K562 (cell line): Measurements from ENCODE around the gene GCH1.

Experiments
- HNRNPUL1 ChIP-seq: fragments of 200-400 bp; formaldehyde crosslinking; IDR thresholded peaks from 2 replicates; pipeline ENCODE4 v1.6.1; 2017; ENCODE audit warnings: low read length
- JUNB ChIP-seq: fragments of 450-650 bp; formaldehyde crosslinking; conservative IDR thresholded peaks from 2 replicates; pipeline ENCODE4 v1.4.0; 2020; ENCODE audit warnings: mild to moderate bottlenecking
- MCM5 ChIP-seq: fragments of 450-650 bp; IDR thresholded peaks from 2 replicates; pipeline ENCODE4 v1.6.1; 2016; ENCODE audit warnings: low read depth
- MXI1 ChIP-seq: IDR thresholded peaks from 2 replicates; pipeline ENCODE4 v1.6.1; 2011; ENCODE audit warnings: low read depth, mild to moderate bottlenecking, improper control_type of control experiment, low read length
- POLR2A ChIP-seq: fragments of 450-650 bp; conservative IDR thresholded peaks from 2 replicates; pipeline ENCODE4 v1.6.1; 2016
- POLR2AphosphoS2 ChIP-seq: IDR thresholded peaks from 2 replicates; pipeline ENCODE4 v1.6.1; 2012; ENCODE audit warnings: low read length, improper control_type of control experiment
- SRF ChIP-seq, 2 experiments: fragments of 250-450, 450-650 bp in 1 of 2; sonication (Bioruptor Pico) in 1 of 2; sonication (generic) in 1 of 2; formaldehyde crosslinking; IDR thresholded peaks; 2 replicates each; pipeline versions ENCODE4 v1.5.0 to v1.5.1; 2020 to 2022; ENCODE audit warnings: mild to moderate bottlenecking in 1 of 2, missing genetic modification reagents in 1 of 2
- SRSF1 ChIP-seq: fragments of 200-400 bp; formaldehyde crosslinking; IDR thresholded peaks from 2 replicates; pipeline ENCODE4 v1.6.1; 2017; ENCODE audit warnings: mild to moderate bottlenecking, low read depth, low read length, moderate library complexity
- TRIM24 ChIP-seq, 2 experiments: fragments of 450-650 bp; IDR thresholded peaks; 2 replicates each; pipeline ENCODE4 v1.6.1; 2016
- TF ChIP-seq, protein P1 (sequence below): sonication (generic); formaldehyde crosslinking; IDR thresholded peaks from 2 replicates; pipeline ENCODE4 v1.8.0; 2022; ENCODE audit warnings: mild to moderate bottlenecking, low read depth, missing genetic modification reagents
- TF ChIP-seq, protein P2 (sequence below): sonication (generic); formaldehyde crosslinking; IDR thresholded peaks from 2 replicates; pipeline ENCODE4 v1.8.0; 2023; ENCODE audit warnings: missing genetic modification reagents, mild to moderate bottlenecking, borderline replicate concordance
- TF ChIP-seq, protein P3 (sequence below), 3 experiments: IDR thresholded peaks in 2 of 3; conservative IDR thresholded peaks in 1 of 3; 2 replicates each; pipeline ENCODE4 v1.5.1; 2011 to 2012; ENCODE audit warnings: low read length in 3 of 3, mild to moderate bottlenecking in 3 of 3, control low read depth in 2 of 3, improper control_type of control experiment in 1 of 3, inconsistent platforms in 1 of 3, low read depth in 1 of 3, mixed read lengths in 1 of 3, moderate library complexity in 1 of 3; ENCODE audit not compliant: insufficient read depth in 2 of 3
- TF ChIP-seq, protein P4 (sequence below): sonication (generic); formaldehyde crosslinking; IDR thresholded peaks from 2 replicates; pipeline ENCODE4 v1.9.0; 2022; ENCODE audit warnings: mild to moderate bottlenecking, missing genetic modification reagents

DNA sequence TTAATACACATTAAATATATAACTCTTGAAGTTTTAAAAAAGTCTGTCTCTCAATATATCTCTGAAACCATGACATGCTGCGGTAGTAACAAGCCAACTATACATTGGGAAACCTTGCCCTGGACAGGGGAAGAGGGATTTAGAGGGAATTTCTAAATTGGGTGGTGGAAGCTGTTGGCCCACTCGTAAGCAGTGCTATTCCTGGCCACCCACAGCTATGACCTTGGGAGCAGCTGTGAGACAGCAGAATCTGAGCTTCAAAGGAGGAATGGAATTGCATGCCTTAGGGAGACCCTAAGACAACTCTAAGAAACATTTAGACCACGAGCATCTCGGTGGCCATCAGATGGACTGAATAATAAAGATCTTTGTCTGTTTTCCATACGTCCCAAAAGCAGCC is 15.8 kb upstream of the GCH1 start:
- TF ChIP-seq JUNB (CRISPR knock-in tag) = no peak
- TF ChIP-seq, protein P1, sequence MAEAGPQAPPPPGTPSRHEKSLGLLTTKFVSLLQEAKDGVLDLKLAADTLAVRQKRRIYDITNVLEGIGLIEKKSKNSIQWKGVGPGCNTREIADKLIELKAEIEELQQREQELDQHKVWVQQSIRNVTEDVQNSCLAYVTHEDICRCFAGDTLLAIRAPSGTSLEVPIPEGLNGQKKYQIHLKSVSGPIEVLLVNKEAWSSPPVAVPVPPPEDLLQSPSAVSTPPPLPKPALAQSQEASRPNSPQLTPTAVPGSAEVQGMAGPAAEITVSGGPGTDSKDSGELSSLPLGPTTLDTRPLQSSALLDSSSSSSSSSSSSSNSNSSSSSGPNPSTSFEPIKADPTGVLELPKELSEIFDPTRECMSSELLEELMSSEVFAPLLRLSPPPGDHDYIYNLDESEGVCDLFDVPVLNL = no peak
- TF ChIP-seq, protein P2, sequence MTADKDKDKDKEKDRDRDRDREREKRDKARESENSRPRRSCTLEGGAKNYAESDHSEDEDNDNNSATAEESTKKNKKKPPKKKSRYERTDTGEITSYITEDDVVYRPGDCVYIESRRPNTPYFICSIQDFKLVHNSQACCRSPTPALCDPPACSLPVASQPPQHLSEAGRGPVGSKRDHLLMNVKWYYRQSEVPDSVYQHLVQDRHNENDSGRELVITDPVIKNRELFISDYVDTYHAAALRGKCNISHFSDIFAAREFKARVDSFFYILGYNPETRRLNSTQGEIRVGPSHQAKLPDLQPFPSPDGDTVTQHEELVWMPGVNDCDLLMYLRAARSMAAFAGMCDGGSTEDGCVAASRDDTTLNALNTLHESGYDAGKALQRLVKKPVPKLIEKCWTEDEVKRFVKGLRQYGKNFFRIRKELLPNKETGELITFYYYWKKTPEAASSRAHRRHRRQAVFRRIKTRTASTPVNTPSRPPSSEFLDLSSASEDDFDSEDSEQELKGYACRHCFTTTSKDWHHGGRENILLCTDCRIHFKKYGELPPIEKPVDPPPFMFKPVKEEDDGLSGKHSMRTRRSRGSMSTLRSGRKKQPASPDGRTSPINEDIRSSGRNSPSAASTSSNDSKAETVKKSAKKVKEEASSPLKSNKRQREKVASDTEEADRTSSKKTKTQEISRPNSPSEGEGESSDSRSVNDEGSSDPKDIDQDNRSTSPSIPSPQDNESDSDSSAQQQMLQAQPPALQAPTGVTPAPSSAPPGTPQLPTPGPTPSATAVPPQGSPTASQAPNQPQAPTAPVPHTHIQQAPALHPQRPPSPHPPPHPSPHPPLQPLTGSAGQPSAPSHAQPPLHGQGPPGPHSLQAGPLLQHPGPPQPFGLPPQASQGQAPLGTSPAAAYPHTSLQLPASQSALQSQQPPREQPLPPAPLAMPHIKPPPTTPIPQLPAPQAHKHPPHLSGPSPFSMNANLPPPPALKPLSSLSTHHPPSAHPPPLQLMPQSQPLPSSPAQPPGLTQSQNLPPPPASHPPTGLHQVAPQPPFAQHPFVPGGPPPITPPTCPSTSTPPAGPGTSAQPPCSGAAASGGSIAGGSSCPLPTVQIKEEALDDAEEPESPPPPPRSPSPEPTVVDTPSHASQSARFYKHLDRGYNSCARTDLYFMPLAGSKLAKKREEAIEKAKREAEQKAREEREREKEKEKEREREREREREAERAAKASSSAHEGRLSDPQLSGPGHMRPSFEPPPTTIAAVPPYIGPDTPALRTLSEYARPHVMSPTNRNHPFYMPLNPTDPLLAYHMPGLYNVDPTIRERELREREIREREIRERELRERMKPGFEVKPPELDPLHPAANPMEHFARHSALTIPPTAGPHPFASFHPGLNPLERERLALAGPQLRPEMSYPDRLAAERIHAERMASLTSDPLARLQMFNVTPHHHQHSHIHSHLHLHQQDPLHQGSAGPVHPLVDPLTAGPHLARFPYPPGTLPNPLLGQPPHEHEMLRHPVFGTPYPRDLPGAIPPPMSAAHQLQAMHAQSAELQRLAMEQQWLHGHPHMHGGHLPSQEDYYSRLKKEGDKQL = no peak
- no peak for TF ChIP-seq SRF (CRISPR knock-in tag; IDR thresholded peaks at IDR 0.05)
- TF ChIP-seq, protein P3, sequence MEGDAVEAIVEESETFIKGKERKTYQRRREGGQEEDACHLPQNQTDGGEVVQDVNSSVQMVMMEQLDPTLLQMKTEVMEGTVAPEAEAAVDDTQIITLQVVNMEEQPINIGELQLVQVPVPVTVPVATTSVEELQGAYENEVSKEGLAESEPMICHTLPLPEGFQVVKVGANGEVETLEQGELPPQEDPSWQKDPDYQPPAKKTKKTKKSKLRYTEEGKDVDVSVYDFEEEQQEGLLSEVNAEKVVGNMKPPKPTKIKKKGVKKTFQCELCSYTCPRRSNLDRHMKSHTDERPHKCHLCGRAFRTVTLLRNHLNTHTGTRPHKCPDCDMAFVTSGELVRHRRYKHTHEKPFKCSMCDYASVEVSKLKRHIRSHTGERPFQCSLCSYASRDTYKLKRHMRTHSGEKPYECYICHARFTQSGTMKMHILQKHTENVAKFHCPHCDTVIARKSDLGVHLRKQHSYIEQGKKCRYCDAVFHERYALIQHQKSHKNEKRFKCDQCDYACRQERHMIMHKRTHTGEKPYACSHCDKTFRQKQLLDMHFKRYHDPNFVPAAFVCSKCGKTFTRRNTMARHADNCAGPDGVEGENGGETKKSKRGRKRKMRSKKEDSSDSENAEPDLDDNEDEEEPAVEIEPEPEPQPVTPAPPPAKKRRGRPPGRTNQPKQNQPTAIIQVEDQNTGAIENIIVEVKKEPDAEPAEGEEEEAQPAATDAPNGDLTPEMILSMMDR (IDR thresholded peaks at IDR 0.05 in 2 of 3, conservative IDR thresholded peaks at IDR 0.05 in 1 of 3; ENCODE audit: insufficient read depth in 2 of 3, low read depth in 1 of 3, low read length in 3 of 3) = no peak
- TF ChIP-seq, protein P4, sequence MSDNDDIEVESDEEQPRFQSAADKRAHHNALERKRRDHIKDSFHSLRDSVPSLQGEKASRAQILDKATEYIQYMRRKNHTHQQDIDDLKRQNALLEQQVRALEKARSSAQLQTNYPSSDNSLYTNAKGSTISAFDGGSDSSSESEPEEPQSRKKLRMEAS (CRISPR knock-in tag) = no peak
- TF ChIP-seq SRSF1 = no peak
- no peak for TF ChIP-seq MCM5
- no peak for TF ChIP-seq POLR2A
- no peak for TF ChIP-seq HNRNPUL1
- TF ChIP-seq TRIM24 (IDR thresholded peaks at IDR 0.05) = no peak
- no peak for TF ChIP-seq MXI1
- TF ChIP-seq POLR2AphosphoS2 = no peak
